Activated CD8-positive, alpha-beta memory T cell treated with anti-CD3 and anti-CD28 coated beads, Interleukin-2, amount 10 ng/mL, durations not matched to agents 7 days and 5 days (primary cell): ENCODE data around the gene OR56B4. TPM values are rescaled to one million over a fixed set of nuclear protein-coding genes. Genes with fewer than 3 reads are reported as not detected.
"Not testable (repeated sequence)": the region's sequence is repeated elsewhere in the genome, so short reads cannot be mapped to it uniquely, and the experiment has no call there.

Experiments
- ATAC-seq: fragments of 150-1000 bp; cut with Tn5 transposase; one replicate; pipeline ENCODE4 v1.10.0; 2021; ENCODE audit warnings: moderate library complexity
- CTCF ChIA-PET: fragments of 350-600 bp; sonication (Branson Sonifier 250); formaldehyde crosslinking; loops from one replicate; lab custom pipeline; 2021; ENCODE audit warnings: antibody characterized with exemption; lab: Charles Lee
- DNase-seq: peaks from one replicate; pipeline ENCODE4 v3.0.0-alpha.2; 2020
- H3K27ac Mint-ChIP-seq: one replicate; pipeline ENCODE4 v1.8.0; 2021; ENCODE audit warnings: mild to moderate bottlenecking, mixed read lengths
- H3K27me3 Mint-ChIP-seq: one replicate; pipeline ENCODE4 v1.8.0; 2021; ENCODE audit warnings: mixed read lengths
- H3K36me3 Mint-ChIP-seq: one replicate; pipeline ENCODE4 v1.8.0; 2021; ENCODE audit warnings: mild to moderate bottlenecking, mixed read lengths
- H3K4me1 Mint-ChIP-seq: one replicate; pipeline ENCODE4 v1.8.0; 2021; ENCODE audit warnings: mixed read lengths
- H3K4me3 Mint-ChIP-seq: one replicate; pipeline ENCODE4 v1.8.0; 2021; ENCODE audit warnings: mild to moderate bottlenecking, moderate library complexity, mixed read lengths
- H3K9me3 Mint-ChIP-seq: one replicate; pipeline ENCODE4 v1.8.0; 2022; ENCODE audit warnings: low read depth, mixed read lengths
- total RNA-seq, 2 experiments: library from RNA; stranded (reverse); gene quantifications; one replicate each; pipeline ENCODE4 v1.2.3, GENCODE V29; 2021

The OR56B4 gene
- total RNA-seq, result not detected

GRCh38 chr11:6107384-6107783 is at the start of gene OR56B4:
TSS of gene OR56B4 (plus strand) at chr11:6107684. CDS start at chr11:6107779, 95 bp downstream.
- H3K36me3 Mint-ChIP-seq, H3K4me3 Mint-ChIP-seq, ATAC-seq, DNase-seq, CTCF ChIA-PET, H3K27ac Mint-ChIP-seq, H3K4me1 Mint-ChIP-seq, H3K9me3 Mint-ChIP-seq: not testable (repeated sequence)
- H3K27me3 Mint-ChIP-seq, result peaks cover 19% of the 10 kb centered on the region

DNA sequence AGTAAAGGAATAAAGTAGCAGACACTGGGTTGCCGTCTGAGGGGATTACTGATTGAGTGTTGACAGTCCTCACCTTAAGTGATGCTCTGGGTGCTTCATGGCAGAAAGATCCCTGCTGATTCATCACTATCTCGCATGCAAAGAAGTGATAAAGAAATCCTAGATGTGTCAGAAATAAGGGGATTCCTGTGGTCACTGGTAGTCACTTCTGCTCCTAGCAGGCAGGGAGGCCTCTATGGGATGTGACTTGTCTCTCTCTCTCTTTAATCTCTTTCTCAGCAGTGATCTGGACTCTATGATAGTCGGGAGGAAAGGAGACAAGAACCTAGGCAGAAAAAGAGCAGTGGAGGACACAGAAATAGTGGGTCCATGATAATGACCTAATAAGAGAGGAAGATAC is 46.0 kb upstream of the OR56B4 start:
- H3K4me1 Mint-ChIP-seq, result no peaks in the 10 kb centered on the region
- ATAC-seq (no peak), DNase-seq (no peak)
- H3K27me3 Mint-ChIP-seq, result peaks cover 15% of the 10 kb centered on the region
- no peaks in the 10 kb centered on the region for H3K9me3 Mint-ChIP-seq
- no peak overlapping the region for H3K4me3 Mint-ChIP-seq
- no peaks in the 10 kb centered on the region for H3K36me3 Mint-ChIP-seq
- no peak overlapping the region for H3K27ac Mint-ChIP-seq
- CTCF ChIA-PET, result no interaction called here

DNA sequence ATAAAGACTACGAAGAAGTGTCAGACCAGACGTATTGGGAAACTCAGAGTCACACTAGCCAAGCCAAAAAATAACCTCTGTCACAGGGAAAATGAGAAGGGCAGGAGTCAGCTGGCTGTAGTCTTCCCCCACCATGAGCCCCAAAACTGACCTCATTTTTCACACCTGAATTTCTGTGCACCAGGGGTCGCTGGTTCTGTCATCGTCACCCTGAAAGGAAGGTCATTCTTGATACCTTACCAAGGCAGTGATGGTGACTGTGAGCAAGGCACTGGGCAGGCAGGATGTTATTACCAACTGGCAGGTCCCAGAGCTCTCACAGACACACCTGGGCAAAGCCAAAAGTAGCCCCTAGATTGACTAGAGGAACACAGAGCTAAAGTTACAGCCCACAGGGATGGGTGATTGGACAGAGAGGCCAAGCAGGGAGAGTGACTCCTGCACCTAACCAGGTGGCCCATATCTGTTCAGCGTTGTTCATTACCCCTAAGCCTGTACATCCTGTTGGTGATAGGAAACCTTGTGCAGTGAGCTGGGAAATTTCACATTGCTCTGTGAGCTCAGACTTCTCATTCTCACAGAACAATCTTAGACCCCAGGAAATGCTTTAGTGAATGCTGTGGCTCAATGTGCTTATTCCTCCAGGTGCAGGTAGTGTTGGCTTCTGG is 44.7 kb upstream of the OR56B4 start:
- CTCF ChIA-PET, result no interaction called here
- ATAC-seq (no peak), DNase-seq (no peak)
- H3K36me3 Mint-ChIP-seq, result no peaks in the 10 kb centered on the region
- no peaks in the 10 kb centered on the region for H3K9me3 Mint-ChIP-seq
- peaks cover 18% of the 10 kb centered on the region for H3K27me3 Mint-ChIP-seq
- no peaks in the 10 kb centered on the region for H3K4me1 Mint-ChIP-seq
- H3K4me3 Mint-ChIP-seq, result no peak overlapping the region
- H3K27ac Mint-ChIP-seq, result no peak overlapping the region

- H3K27me3 Mint-ChIP-seq, result peaks cover 7% of the 10 kb centered on the region
- no peaks in the 10 kb centered on the region for H3K36me3 Mint-ChIP-seq
- no peak for ATAC-seq
- no peaks in the 10 kb centered on the region for H3K9me3 Mint-ChIP-seq
- H3K4me3 Mint-ChIP-seq, result no peak overlapping the region
- no peaks in the 10 kb centered on the region for H3K4me1 Mint-ChIP-seq
- no peak overlapping the region for H3K27ac Mint-ChIP-seq
- no peak for DNase-seq
- CTCF ChIA-PET, result no interaction called here
Measured at GRCh38 chr11:6067502-6067901, 40.0 kb upstream of the OR56B4 start.

DNA sequence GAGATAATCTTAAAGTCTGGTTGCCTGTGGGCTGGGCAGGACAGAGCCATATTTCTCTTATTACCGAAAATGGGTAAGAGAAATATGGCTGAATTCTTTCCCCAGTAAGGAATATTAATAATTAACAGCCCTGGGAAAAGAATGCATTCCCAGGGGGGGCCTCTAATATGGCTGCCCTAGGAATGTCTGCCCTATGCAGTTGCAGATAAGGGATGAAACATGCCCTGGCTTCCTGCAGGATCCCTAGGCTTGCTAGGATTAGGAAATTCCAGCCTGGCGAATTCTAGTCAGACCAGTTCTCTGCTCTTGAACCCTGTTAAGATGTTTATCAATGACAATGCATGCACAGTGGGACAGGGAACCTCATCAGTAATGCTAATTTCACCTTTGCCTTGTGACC is 31.0 kb upstream of the OR56B4 start:
- ATAC-seq, CTCF ChIA-PET, H3K27me3 Mint-ChIP-seq, H3K36me3 Mint-ChIP-seq, H3K27ac Mint-ChIP-seq, H3K4me3 Mint-ChIP-seq, H3K9me3 Mint-ChIP-seq, H3K4me1 Mint-ChIP-seq, DNase-seq: not testable (repeated sequence)

GRCh38 chr11:6077723-6078122 is 29.8 kb upstream of the OR56B4 start:
- Mint-ChIP-seq H3K4me1 (no peaks in the 10 kb centered on the region), H3K4me3 (no peak overlapping the region), H3K36me3 (no peaks in the 10 kb centered on the region), H3K27ac (no peak overlapping the region), H3K27me3 (no peaks in the 10 kb centered on the region), H3K9me3 (peaks cover 2% of the 10 kb centered on the region)
- no peak for DNase-seq
- no peak for ATAC-seq
- CTCF ChIA-PET, result no interaction called here

- CTCF ChIA-PET, result interaction anchor here (1.1 kb wide), 1 partner anchor 44 kb away, joined by 3 read pairs; no protein-coding TSS in a partner anchor
- H3K27me3 Mint-ChIP-seq, result no peaks in the 10 kb centered on the region
- peaks cover 2% of the 10 kb centered on the region for H3K9me3 Mint-ChIP-seq
- H3K4me3 Mint-ChIP-seq, result no peak overlapping the region
- H3K36me3 Mint-ChIP-seq, result no peaks in the 10 kb centered on the region
- H3K27ac Mint-ChIP-seq, result no peak overlapping the region
- ATAC-seq (no peak), DNase-seq (no peak)
- H3K4me1 Mint-ChIP-seq, result no peaks in the 10 kb centered on the region
Measured at GRCh38 chr11:6079463-6079862, 28.0 kb upstream of the OR56B4 start.

DNA sequence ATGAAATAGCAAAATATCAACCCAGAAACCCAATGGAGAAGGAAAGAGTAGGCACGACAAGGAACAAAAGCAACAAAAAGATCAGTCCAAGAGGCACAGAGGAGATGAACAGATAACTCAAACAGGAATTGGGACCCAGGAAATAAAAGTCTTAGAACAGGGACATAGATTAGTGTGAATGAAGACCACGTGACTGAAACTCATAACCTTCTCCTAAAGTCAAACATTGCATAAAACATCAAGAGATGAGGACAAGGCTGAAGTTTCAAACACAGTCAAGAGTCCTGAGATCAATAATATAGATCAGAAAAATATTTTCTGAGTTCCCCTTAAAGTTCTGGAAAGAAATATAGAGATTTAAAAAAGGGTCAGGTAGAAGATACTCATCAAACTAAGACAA is 24.4 kb upstream of the OR56B4 start:
- no peaks in the 10 kb centered on the region for H3K9me3 Mint-ChIP-seq
- H3K27ac Mint-ChIP-seq, result peak overlapping the region; percentile 7
- ATAC-seq, result no peak
- no peak for DNase-seq
- CTCF ChIA-PET, result no interaction called here
- no peaks in the 10 kb centered on the region for H3K4me1 Mint-ChIP-seq
- no peaks in the 10 kb centered on the region for H3K36me3 Mint-ChIP-seq
- no peak overlapping the region for H3K4me3 Mint-ChIP-seq
- no peaks in the 10 kb centered on the region for H3K27me3 Mint-ChIP-seq

DNA sequence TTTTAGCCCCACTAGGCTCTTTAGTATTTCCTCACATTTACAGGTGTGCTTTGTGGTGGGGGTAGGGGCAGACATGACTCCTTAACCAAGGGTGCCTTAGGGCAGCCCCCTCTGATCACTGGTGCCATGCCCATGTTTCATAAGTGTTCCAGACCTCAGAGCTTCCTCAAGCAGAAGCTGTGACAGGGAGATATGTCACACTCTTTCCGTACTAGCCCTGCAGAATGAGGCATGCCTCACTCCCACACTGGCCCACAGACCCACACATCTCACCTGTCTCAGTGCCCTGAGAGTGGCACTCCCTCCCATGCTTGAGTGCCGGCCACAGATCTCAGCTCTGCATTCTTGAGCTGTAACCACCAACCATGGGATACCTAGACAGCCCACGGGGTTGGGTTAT is 22.9 kb upstream of the OR56B4 start:
- no peaks in the 10 kb centered on the region for H3K4me1 Mint-ChIP-seq
- H3K36me3 Mint-ChIP-seq, result peaks cover under 1% of the 10 kb centered on the region
- H3K9me3 Mint-ChIP-seq, result peaks cover 2% of the 10 kb centered on the region
- H3K27me3 Mint-ChIP-seq, result peaks cover 5% of the 10 kb centered on the region
- no peak overlapping the region for H3K4me3 Mint-ChIP-seq
- CTCF ChIA-PET, result no interaction called here
- no peak for ATAC-seq
- no peak overlapping the region for H3K27ac Mint-ChIP-seq
- no peak for DNase-seq

DNA sequence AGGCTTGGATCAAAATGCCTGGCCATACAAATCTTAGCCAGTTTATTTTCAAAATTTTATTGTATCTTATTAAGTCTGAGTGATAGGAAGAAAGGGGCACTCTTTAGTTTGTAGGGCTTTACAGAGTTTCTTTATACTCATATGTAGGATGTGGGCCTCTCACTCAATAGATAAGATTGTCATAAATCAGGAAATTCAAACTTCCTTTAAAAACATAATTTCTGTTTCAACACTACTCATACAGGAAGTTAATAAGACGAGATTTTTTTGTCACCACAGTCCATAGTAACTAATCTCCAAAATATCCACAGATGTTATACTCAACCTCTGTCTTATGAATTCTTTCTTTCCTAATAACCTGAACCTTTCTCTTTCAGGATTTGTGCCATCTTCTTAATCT is 13.3 kb upstream of the OR56B4 start:
- Mint-ChIP-seq H3K27me3 (peaks cover 31% of the 10 kb centered on the region), H3K9me3 (peaks cover 4% of the 10 kb centered on the region), H3K4me1 (peaks cover 4% of the 10 kb centered on the region), H3K36me3 (peaks cover 2% of the 10 kb centered on the region), H3K27ac (no peak overlapping the region), H3K4me3 (no peak overlapping the region)
- ATAC-seq, result no peak
- no peak for DNase-seq
- CTCF ChIA-PET, result no interaction called here

DNA sequence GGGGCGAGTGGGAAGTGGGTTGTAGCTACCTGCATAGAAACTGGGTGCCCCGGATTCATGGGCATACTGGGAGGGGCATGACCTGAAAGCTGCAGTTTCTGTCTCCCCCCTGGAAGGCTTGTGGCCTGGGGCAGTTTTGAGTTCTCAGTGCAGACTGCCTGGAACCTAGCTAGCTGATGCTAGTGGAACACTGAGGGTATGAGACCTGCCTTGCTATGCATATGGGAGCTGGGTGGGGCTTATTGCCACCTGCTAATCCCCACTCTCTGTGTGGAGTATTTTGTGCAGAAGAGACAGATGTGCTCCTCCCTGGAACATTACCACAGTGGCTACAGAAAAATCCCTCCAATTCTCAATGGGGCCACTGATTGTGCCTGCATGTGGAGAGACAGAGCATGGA is 11.7 kb upstream of the OR56B4 start:
- H3K4me3 Mint-ChIP-seq, result no peak overlapping the region
- CTCF ChIA-PET, result no interaction called here
- peaks cover 2% of the 10 kb centered on the region for H3K9me3 Mint-ChIP-seq
- H3K4me1 Mint-ChIP-seq, result peaks cover 4% of the 10 kb centered on the region
- no peak overlapping the region for H3K27ac Mint-ChIP-seq
- no peaks in the 10 kb centered on the region for H3K36me3 Mint-ChIP-seq
- DNase-seq, result no peak
- ATAC-seq, result no peak
- peaks cover 21% of the 10 kb centered on the region for H3K27me3 Mint-ChIP-seq

GRCh38 chr11:6096417-6096816 is 11.1 kb upstream of the OR56B4 start:
- Mint-ChIP-seq H3K36me3 (no peaks in the 10 kb centered on the region), H3K4me3 (no peak overlapping the region), H3K27ac (no peak overlapping the region), H3K27me3 (peaks cover 18% of the 10 kb centered on the region), H3K9me3 (peaks cover under 1% of the 10 kb centered on the region), H3K4me1 (peaks cover 4% of the 10 kb centered on the region)
- ATAC-seq, result no peak
- CTCF ChIA-PET, result no interaction called here
- DNase-seq, result no peak

- ATAC-seq, result no peak
- H3K36me3 Mint-ChIP-seq, result no peaks in the 10 kb centered on the region
- H3K27me3 Mint-ChIP-seq, result peaks cover 5% of the 10 kb centered on the region
- H3K9me3 Mint-ChIP-seq, result no peaks in the 10 kb centered on the region
- DNase-seq, result no peak
- H3K27ac Mint-ChIP-seq, result no peak overlapping the region
- CTCF ChIA-PET, result no interaction called here
- H3K4me3 Mint-ChIP-seq, result no peak overlapping the region
- H3K4me1 Mint-ChIP-seq, result no peaks in the 10 kb centered on the region
Measured at GRCh38 chr11:6099577-6099976, 7.9 kb upstream of the OR56B4 start.

GRCh38 chr11:6110011-6110410 is 2.5 kb downstream of the OR56B4 start:
- Mint-ChIP-seq H3K9me3 (no peaks in the 10 kb centered on the region), H3K36me3 (no peaks in the 10 kb centered on the region), H3K4me3 (no peak overlapping the region), H3K27ac (no peak overlapping the region), H3K4me1 (no peaks in the 10 kb centered on the region), H3K27me3 (peaks cover 22% of the 10 kb centered on the region)
- CTCF ChIA-PET, result no interaction called here
- no peak for ATAC-seq
- no peak for DNase-seq

DNA sequence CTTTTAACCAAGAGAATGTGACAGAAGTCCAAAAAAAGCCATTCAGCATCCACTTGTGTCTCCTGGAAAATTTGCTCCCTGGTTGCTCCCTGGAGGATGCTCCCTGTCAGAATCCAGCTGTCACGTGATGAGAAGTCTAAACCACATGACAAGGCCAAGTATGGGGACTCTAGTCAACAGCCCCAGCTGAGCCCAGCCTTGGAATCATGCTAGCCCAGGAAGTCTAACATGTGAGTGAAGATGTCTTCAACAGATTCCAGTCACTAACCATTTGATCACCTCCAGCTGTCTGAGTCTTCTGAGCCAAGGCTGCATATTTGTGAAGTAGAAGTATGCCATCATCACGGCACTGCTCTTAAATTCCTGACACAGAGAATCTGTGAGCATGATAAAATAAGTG is 4.2 kb downstream of the OR56B4 start:
- no peaks in the 10 kb centered on the region for H3K4me1 Mint-ChIP-seq
- CTCF ChIA-PET, result no interaction called here

More for the DNA sequence above, 4.2 kb downstream of the OR56B4 start:
- Mint-ChIP-seq H3K36me3 (no peaks in the 10 kb centered on the region), H3K9me3 (no peaks in the 10 kb centered on the region), H3K27ac (no peak overlapping the region), H3K4me3 (no peak overlapping the region), H3K27me3 (peaks cover 22% of the 10 kb centered on the region)
- DNase-seq (no peak), ATAC-seq (no peak)
